Motor neuron (in vitro differentiated cells): ENCODE data around the gene OVAAL. TPM values are rescaled to one million over a fixed set of nuclear protein-coding genes. Genes with fewer than 3 reads are reported as not detected.

Source experiments
- ATAC-seq, 8 experiments: fragments of 200-7000 bp; cut with Tn5 transposase; replicated peaks in 6 of 8; 2 replicates each; pipeline ENCODE4 v1.8.0; 2021; ENCODE audit warnings: mild to moderate bottlenecking in 8 of 8, moderate library complexity in 8 of 8
- H3K27ac ChIP-seq, 2 donors: fragments of 250-450 bp; sonication (Bioruptor Pico); 2 replicates each; pipeline ENCODE4 v1.9.0; 2021; ENCODE audit warnings: antibody characterized with exemption in 2 of 2, mild to moderate bottlenecking in 2 of 2, moderate library complexity in 1 of 2
- H3K4me1 ChIP-seq, 2 donors: fragments of 250-450 bp; sonication (Bioruptor Pico); replicated peaks in 1 of 2; 2 replicates each; pipeline ENCODE4 v1.6.1; 2021; ENCODE audit warnings: antibody characterized with exemption in 2 of 2, mild to moderate bottlenecking in 2 of 2, moderate library complexity in 1 of 2
- H3K4me3 ChIP-seq, 5 donors: fragments of 250-450 bp; sonication (Bioruptor Pico); 2 replicates each; pipeline ENCODE4 v1.9.0; 2021; ENCODE audit warnings: antibody characterized with exemption in 5 of 5, mild to moderate bottlenecking in 5 of 5, moderate library complexity in 4 of 5
- WGBS, 10 experiments: fragments of 450-650 bp; shearing (Covaris generic); methylation state at CpG; one replicate each; pipeline ENCODE4 v1.0.0; 2022; 5-methylcytosine and 5-hydroxymethylcytosine counted together
- in situ Hi-C, 9 experiments: fragments of 400-800 bp; cut with MboI; loops; one replicate each; pipeline ENCODE4 v1.15.0; 2021; ENCODE audit warnings: low sequenced_read_pairs in 9 of 9, low pct_unique_long_range_greater_than_20kb in 2 of 9; ENCODE audit not compliant: unreplicated experiment in 9 of 9
- total RNA-seq, 8 experiments: library from RNA; unstranded; fragments of 300-600 nt; gene quantifications; 2 replicates each; pipeline versions ENCODE4 v1.2.3 to v1.2.4, GENCODE V29; 2022

Gene OVAAL
- total RNA-seq, 8 experiments from 2014 or later, result 0.05 to 0.24 TPM; not detected in 6

DNA sequence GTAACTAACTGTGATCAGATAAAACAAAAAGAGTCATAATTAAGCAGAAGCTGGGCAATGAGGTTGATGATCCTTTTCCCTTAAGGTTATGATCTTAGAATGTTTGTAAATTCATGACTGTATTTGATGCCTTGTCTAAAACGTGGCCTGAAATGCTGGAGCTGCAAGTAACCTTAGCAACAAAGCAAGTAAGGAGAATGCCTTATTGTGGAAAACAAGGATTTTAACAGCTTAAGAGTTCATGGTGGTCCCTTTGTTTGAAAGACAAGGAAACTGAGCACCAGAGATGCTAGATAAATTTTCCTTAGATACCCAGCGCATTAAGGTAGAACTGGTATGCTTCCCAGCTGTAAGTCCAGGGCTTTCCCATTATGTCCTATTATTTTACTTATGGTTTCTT, 47.4 kb downstream of the OVAAL start:
- H3K27ac ChIP-seq, result peak overlapping the region in 1 of 2 donors; percentile 22
- H3K4me3 ChIP-seq, result no peak overlapping the region
- WGBS, 10 experiments, result 30 to 56% (median 47%) methylated on average over 2 of the region's 2 CpGs; no CpG with 5 or more reads in 4 of the 10 experiments
- H3K4me1 ChIP-seq, result peaks cover 31% of the 10 kb centered on the region in 2 donors
- peak in 2 of 8 experiments; percentile 19 to 53 for ATAC-seq
- in situ Hi-C loops, result no loop called here

DNA sequence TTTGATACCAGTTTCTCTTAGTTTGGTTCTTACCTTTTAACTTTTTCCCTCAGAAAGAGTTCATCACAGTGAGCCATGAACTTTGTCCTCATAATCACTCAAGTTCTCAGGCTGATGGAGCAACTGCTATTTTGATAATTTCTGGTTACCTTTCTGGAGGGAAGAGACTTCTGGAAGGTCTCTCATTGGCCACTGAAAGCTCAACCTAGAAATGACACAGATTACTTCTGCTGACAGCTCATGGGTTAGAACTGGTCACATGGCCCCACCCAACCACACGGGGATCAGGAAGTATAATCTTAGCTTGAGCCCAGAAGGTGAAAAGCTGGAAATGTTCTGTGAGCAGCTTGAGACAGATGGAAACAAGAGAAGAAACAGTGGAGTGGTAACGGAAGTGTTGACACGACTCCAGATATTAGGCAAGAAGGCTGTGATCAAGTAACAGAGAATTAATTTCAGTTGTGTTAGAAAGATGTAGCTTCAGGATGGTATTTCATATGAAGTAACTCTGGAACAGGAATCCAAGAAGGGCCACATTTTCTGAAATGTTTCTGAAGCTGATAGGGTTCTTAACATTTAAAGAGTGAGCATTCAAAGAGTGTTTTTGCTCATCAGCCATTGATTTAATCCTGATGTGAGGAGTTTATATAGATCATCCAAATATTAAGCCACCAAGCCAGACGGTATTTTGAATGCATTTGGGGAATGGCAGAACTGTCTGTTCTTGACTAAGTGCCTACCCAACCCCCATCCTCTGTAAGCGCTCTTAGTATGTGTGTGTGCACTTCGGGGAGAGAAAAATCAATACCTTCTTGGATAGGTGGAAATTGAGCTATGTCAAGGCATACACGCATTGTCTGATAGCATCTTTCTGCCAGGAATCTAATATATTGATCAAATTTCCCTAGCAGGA, 51.1 kb downstream of the OVAAL start:
- Histone ChIP-seq H3K4me3 (no peak overlapping the region), H3K4me1 (peaks cover 45 to 61% of the 10 kb centered on the region in 2 donors), H3K27ac (peak overlapping the region; percentile 71 to 83)
- in situ Hi-C loops, result no loop called here
- 15 to 81% (median 59%) methylated on average over 1 to 7 of the region's 7 CpGs for WGBS, 10 experiments
- ATAC-seq, result peak in 5 of 8 experiments; percentile 13 to 67 (median 39)

DNA sequence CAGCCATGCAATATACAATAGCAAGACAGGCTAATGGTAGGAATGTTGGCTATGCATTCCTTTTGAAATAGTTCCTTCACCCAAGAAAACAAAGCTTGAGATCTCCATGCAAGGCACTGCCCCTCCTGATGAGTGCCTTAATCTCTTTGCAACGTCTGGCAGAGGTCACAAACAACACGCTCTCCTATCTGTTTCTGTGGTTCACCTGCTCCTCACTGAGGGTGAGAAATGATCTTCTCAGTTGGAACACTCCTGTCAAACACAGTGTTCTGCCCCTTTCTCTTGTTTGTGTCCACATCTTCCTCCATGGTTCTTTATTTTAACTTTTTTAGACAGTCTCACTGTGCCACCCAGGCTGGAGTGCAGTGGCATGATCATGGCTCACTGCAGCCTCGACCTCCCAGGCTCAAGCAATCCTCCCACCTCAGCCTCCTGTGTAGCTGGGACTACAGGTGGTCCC, 51.8 kb downstream of the OVAAL start:
- no peak for ATAC-seq
- WGBS, 10 experiments, result 0 to 83% (median 29%) methylated on average over 1 to 3 of the region's 3 CpGs; no CpG with 5 or more reads in 3 of the 10 experiments
- peaks cover 40 to 62% of the 10 kb centered on the region in 2 donors for H3K4me1 ChIP-seq
- H3K27ac ChIP-seq, result peak overlapping the region; percentile 71 to 83
- in situ Hi-C loops, result no loop called here
- no peak overlapping the region for H3K4me3 ChIP-seq

DNA sequence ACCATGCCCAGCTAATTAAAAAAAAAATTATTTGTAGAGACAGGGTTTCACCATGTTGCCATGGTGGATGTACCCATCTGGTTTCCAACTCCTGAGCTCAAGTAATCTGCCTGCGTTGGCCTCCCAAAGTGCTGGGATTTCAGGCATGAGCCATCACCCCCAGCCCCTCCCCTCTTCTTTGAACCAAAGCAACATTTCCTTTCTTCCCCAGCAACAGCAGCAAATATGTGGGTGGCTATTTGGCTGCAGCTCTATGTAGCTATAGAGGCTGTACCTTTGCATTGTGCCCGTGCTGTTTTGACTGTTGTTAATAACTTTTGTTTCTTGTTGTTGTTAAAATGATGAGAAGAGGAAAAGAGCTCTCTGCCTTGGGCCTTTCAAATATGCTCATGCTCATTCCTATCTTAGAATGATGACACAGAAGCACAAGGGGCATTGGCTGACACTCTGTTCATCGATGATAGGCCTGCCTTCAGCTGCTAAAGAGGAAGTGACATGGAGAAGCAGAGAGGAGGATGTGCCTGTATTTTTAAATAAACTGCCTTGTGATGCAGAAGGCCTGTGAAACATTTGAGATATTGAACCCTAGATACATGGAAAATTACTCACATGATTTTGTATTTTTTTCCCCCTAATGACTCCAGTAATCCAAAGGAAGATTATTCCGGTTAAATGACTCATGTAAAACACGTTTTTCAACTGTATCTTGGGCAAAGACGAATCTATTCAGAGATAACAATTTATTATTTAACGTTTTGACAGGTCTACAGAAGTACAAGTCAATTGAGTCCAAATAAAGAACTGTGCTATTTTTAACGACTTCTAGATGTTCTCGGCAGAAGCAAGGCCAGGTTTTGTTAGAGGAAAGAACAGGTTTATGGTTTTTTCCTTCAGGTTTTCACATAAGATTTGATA, 52.5 kb downstream of the OVAAL start:
- peak overlapping the region; percentile 71 to 83 for H3K27ac ChIP-seq
- WGBS, 10 experiments, result 14 to 66% (median 40%) methylated on average over 6 to 9 of the region's 9 CpGs
- ATAC-seq, result peak in 5 of 8 experiments; percentile 94 to 95 (median 95)

DNA sequence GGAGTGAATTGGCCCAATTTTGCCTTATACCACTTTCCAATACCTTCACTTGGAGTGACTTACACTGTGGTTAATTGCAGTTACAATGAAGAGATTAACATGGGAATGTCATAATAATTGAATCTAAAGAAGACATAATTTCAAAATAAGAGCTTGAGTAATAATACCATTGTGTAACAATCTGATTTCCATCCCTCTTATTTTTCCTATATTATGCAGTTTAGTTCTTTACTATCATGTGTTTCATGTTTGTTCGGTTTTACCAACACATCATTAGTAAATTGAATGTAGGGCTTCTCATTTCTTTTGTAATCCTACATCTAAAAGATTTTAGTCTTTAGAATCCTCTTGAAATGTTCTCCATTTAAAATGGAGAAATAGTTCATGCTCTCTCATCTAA, 53.9 kb downstream of the OVAAL start:
- no peak for ATAC-seq
- Histone ChIP-seq H3K4me1 (peaks cover 41 to 53% of the 10 kb centered on the region in 2 donors), H3K4me3 (no peak overlapping the region), H3K27ac (no peak overlapping the region)
- 50 to 100% (median 88%) methylated on average over 1 of the region's 1 CpG; no CpG with 5 or more reads in 1 of the 10 experiments for WGBS, 10 experiments
- in situ Hi-C loops, result no loop called here

More for the DNA sequence above, 52.5 kb downstream of the OVAAL start:
- H3K4me1 ChIP-seq, result peaks cover 33 to 55% of the 10 kb centered on the region in 2 donors
- in situ Hi-C loops, result no loop called here
- H3K4me3 ChIP-seq, result no peak overlapping the region

DNA sequence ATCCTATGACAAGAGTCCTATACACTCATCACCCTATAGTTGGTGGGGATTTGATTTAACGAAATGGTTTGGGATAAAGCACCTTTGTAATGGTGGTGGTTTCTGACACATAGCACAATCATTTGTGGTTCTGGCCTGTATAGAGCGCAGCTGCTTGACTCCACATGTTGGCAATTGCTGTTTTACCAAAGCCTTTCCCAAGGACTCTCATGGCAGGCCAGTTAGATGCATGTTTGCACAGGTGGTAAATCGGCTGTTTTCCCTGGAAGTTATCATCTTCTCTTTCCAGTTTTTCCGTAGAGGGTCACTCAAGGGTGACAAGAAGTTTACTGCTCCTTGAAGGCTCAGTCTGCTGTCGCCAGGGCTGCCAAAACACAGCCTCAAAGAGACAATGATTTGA, 56.0 kb downstream of the OVAAL start:
- WGBS, 10 experiments, result 0 to 100% (median 80%) methylated on average over 1 to 5 of the region's 5 CpGs; no CpG with 5 or more reads in 1 of the 10 experiments
- Histone ChIP-seq H3K4me3 (no peak overlapping the region), H3K4me1 (peaks cover 48 to 61% of the 10 kb centered on the region in 2 donors), H3K27ac (peak overlapping the region in 1 of 2 donors; percentile 36)
- ATAC-seq, result no peak
- in situ Hi-C loops, result no loop called here

DNA sequence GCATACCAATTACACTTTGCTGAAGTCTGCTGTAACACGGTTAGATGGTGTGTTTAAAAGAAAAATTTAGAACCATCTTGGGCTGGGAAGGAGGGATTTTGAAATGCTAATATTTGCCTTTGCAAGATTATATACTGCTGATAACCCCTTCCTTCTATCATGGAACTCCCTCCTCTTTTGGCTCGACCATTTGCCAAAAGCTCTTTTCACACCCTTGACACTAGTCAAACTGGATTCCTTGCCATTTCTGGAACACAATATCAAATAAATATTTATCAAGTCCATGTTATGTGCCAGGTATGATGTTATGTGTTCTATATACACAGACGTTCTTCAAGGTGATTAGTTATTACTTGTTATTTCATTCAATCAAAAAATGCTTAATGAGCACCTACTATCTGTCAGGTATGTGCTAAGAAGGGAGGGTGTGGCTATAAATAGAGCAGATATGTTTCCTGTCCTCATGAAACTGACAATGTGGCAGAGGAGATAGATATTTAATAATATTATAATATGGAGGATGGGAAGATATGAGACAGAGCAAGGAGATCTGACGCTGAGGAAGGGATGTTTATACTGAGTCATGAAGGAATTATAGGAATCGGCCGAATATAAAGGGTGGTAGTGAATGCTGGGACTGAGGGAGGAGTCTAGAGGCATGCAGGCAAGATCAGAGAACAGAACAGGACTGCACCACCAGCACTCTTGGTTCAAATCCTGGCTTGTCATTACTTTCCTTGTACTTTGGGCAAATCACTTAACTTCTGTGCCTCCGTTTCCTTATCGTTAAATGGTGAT, 56.9 kb downstream of the OVAAL start:
- H3K27ac ChIP-seq, result no peak overlapping the region
- H3K4me3 ChIP-seq, result no peak overlapping the region
- in situ Hi-C loops, result no loop called here
- ATAC-seq, result no peak
- 64 to 100% (median 86%) methylated on average over 2 to 8 of the region's 8 CpGs for WGBS, 10 experiments
- H3K4me1 ChIP-seq, result peaks cover 38 to 51% of the 10 kb centered on the region in 2 donors

Other genes starting within 250 kb of the OVAAL start
- gene ACBD6, start 56.4 kb upstream of the OVAAL start, total RNA-seq, result 100 to 1,000 TPM in 2 of 8 experiments, 10 to 100 TPM in 6; 62.2 to 113 (median 89.6) TPM
- gene XPR1, start 73.1 kb downstream of the OVAAL start, total RNA-seq, result 100 to 1,000 TPM in 5 of 8 experiments, 10 to 100 TPM in 3; 24.0 to 162 (median 139) TPM